Astrocyte (in vitro differentiated cells and primary cell): ENCODE data around the gene HACD4. TPM values are rescaled to one million over a fixed set of nuclear protein-coding genes. Genes with fewer than 3 reads are reported as not detected.
"Not testable (repeated sequence)": the region's sequence is repeated elsewhere in the genome, so short reads cannot be mapped to it uniquely, and the experiment has no call there.

ENCODE experiments used
- DNase-seq: peaks from one replicate; pipeline ENCODE4 v3.0.0-alpha.2; 2010; ENCODE audit warnings: low read depth
- FAIRE-seq: peaks from 2 replicates; lab custom pipeline; 2011; peaks lifted over from hg19 to GRCh38; lab: Jason Lieb, UNC
- H2AFZ ChIP-seq: 2 replicates; pipeline ENCODE4 v1.6.0; 2012; ENCODE audit warnings: low read depth, low read length, inconsistent platforms
- H3K27ac ChIP-seq: 2 replicates; pipeline ENCODE4 v1.5.1; 2011; ENCODE audit warnings: low read depth, low read length, inconsistent platforms
- H3K27me3 ChIP-seq: 2 replicates; pipeline ENCODE4 v1.6.0; 2011; ENCODE audit warnings: low read length, inconsistent platforms; ENCODE audit not compliant: insufficient read depth
- H3K36me3 ChIP-seq: 2 replicates; pipeline ENCODE4 v1.5.1; 2011; ENCODE audit warnings: low read length, inconsistent platforms; ENCODE audit not compliant: insufficient read depth
- H3K4me1 ChIP-seq: 2 replicates; pipeline ENCODE4 v1.5.1; 2011; ENCODE audit warnings: low read length, inconsistent platforms; ENCODE audit not compliant: insufficient read depth
- H3K4me2 ChIP-seq: 2 replicates; pipeline ENCODE4 v1.6.0; 2012; ENCODE audit warnings: low read length, inconsistent platforms
- H3K4me3 ChIP-seq: 2 replicates; pipeline ENCODE4 v1.5.1; 2011; ENCODE audit warnings: low read depth, mild to moderate bottlenecking, low read length, inconsistent platforms; ENCODE audit not compliant: insufficient read depth
- H3K79me2 ChIP-seq: 2 replicates; pipeline ENCODE4 v1.6.0; 2012; ENCODE audit warnings: mild to moderate bottlenecking, low read length, inconsistent platforms; ENCODE audit not compliant: insufficient read depth
- H3K9ac ChIP-seq: 2 replicates; pipeline ENCODE4 v1.6.0; 2012; ENCODE audit warnings: mild to moderate bottlenecking, low read length, inconsistent platforms
- H3K9me3 ChIP-seq: 2 replicates; pipeline ENCODE4 v1.5.1; 2012; ENCODE audit warnings: low read depth, mild to moderate bottlenecking, low read length, inconsistent platforms; ENCODE audit not compliant: insufficient read depth
- H4K20me1 ChIP-seq: 2 replicates; pipeline ENCODE4 v1.6.0; 2012; ENCODE audit warnings: low read length, inconsistent platforms; ENCODE audit not compliant: insufficient read depth
- H3K27ac Mint-ChIP-seq: one replicate; pipeline ENCODE4 v1.8.0; 2021; ENCODE audit warnings: mild to moderate bottlenecking, mixed read lengths; ENCODE audit not compliant: unreplicated experiment
- H3K27me3 Mint-ChIP-seq: one replicate; pipeline ENCODE4 v1.8.0; 2021; ENCODE audit warnings: low read depth, mixed read lengths; ENCODE audit not compliant: unreplicated experiment
- H3K36me3 Mint-ChIP-seq: one replicate; pipeline ENCODE4 v1.8.0; 2021; ENCODE audit warnings: low read depth, mixed read lengths; ENCODE audit not compliant: unreplicated experiment
- H3K4me1 Mint-ChIP-seq: one replicate; pipeline ENCODE4 v1.8.0; 2021; ENCODE audit warnings: low read depth, mixed read lengths; ENCODE audit not compliant: unreplicated experiment
- H3K4me3 Mint-ChIP-seq: one replicate; pipeline ENCODE4 v1.8.0; 2021; ENCODE audit warnings: mild to moderate bottlenecking, moderate library complexity, mixed read lengths; ENCODE audit not compliant: unreplicated experiment
- H3K9me3 Mint-ChIP-seq: one replicate; pipeline ENCODE4 v1.8.0; 2021; ENCODE audit warnings: mild to moderate bottlenecking, mixed read lengths; ENCODE audit not compliant: unreplicated experiment
- EZH2 ChIP-seq: IDR thresholded peaks from 2 replicates; pipeline ENCODE4 v1.6.1; 2012; ENCODE audit warnings: mild to moderate bottlenecking, low read length, inconsistent platforms; ENCODE audit not compliant: insufficient read depth
- total RNA-seq: library from RNA; stranded (reverse); gene quantifications from 2 replicates; pipeline ENCODE4 v1.2.1, GENCODE V29; 2021
- TF ChIP-seq, protein P1 (sequence below): IDR thresholded peaks from 2 replicates; pipeline ENCODE4 v1.5.1; 2011; ENCODE audit warnings: low read depth, mild to moderate bottlenecking, inconsistent platforms, low read length, moderate library complexity; ENCODE audit not compliant: insufficient read depth

Gene HACD4
- total RNA-seq, 1 donor from 2014 or later = 2.1 TPM

DNA sequence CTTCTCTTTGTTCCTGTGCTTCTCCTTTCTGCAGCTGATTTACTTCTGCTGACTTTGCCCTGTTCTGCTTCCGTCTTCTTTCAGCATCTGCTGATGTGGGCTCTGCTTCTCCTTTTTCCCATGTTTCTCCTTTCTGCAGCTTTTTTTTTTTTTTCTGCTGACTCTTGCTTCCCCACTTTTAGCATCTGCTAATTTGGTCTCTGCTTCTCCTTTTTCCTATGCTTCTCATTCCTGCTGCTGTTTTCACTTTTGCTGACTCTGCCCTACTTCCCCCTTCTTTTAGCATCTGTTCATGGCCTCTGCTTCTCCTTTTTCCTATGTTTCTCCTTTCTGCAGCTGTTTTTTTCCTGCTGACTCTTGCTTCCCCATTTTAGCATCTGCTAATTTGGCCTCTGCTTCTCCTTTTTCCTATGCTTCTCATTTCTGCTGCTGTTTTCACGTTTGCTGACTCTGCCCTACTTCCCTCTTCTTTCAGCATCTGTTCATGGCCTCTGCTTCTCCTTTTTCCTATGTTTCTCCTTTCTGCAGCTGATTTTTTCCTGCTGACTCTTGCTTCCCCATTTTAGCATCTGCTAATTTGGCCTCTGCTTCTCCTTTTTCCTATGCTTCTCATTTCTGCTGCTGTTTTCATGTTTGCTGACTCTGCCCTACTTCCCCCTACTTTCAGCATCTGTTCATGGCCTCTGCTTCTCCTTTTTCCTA, 58.0 kb downstream of the HACD4 start:
- H3K4me3 ChIP-seq, H3K27me3 ChIP-seq, H3K4me1 ChIP-seq, H3K9ac ChIP-seq, H3K9me3 ChIP-seq, H3K4me1 Mint-ChIP-seq, DNase-seq, H3K79me2 ChIP-seq, H3K27me3 Mint-ChIP-seq, H3K36me3 ChIP-seq, H4K20me1 ChIP-seq, H3K27ac Mint-ChIP-seq, H3K27ac ChIP-seq, FAIRE-seq, H3K9me3 Mint-ChIP-seq, H3K4me3 Mint-ChIP-seq, H3K4me2 ChIP-seq, H2AFZ ChIP-seq: not testable (repeated sequence)
- peaks cover 17% of the 10 kb centered on the region for H3K36me3 Mint-ChIP-seq

DNA sequence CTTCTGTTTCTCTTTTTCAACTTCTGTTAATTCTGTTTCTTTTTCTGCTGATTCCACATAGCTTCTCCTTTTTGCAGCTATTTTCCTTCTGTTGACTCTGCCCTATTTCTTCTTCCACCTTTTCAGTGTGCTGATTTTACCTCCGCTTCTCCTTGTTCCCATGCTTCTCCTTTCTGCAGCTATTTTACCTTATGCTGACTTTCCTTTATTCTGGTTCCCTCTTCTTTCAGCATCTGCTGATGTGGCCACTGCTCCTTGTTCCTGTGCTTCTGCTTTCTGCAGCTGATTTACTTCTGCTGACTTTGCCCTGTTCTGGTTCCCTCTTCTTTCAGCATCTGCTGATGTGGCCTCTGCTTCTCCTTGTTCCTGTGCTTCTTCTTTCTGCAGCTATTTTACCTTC, 58.8 kb downstream of the HACD4 start:
- H3K27me3 ChIP-seq = no peaks in the 10 kb centered on the region
- no peak overlapping the region for H3K4me3 ChIP-seq
- no peak for FAIRE-seq
- DNase-seq = no peak
- no peak for TF ChIP-seq EZH2
- TF ChIP-seq, protein P1, sequence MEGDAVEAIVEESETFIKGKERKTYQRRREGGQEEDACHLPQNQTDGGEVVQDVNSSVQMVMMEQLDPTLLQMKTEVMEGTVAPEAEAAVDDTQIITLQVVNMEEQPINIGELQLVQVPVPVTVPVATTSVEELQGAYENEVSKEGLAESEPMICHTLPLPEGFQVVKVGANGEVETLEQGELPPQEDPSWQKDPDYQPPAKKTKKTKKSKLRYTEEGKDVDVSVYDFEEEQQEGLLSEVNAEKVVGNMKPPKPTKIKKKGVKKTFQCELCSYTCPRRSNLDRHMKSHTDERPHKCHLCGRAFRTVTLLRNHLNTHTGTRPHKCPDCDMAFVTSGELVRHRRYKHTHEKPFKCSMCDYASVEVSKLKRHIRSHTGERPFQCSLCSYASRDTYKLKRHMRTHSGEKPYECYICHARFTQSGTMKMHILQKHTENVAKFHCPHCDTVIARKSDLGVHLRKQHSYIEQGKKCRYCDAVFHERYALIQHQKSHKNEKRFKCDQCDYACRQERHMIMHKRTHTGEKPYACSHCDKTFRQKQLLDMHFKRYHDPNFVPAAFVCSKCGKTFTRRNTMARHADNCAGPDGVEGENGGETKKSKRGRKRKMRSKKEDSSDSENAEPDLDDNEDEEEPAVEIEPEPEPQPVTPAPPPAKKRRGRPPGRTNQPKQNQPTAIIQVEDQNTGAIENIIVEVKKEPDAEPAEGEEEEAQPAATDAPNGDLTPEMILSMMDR = no peak
- no peaks in the 10 kb centered on the region for H3K4me1 ChIP-seq
- peaks cover 17% of the 10 kb centered on the region for H3K36me3 Mint-ChIP-seq
- H3K27me3 Mint-ChIP-seq = no peaks in the 10 kb centered on the region
- peaks cover 10% of the 10 kb centered on the region for H3K36me3 ChIP-seq
- peaks cover 9% of the 10 kb centered on the region for H4K20me1 ChIP-seq
- no peak overlapping the region for H3K27ac Mint-ChIP-seq
- H3K9me3 ChIP-seq = no peaks in the 10 kb centered on the region
- H3K4me1 Mint-ChIP-seq = no peaks in the 10 kb centered on the region
- H2AFZ ChIP-seq = no peak overlapping the region
- H3K4me3 Mint-ChIP-seq = no peak overlapping the region
- no peak overlapping the region for H3K4me2 ChIP-seq
- peaks cover 4% of the 10 kb centered on the region for H3K9me3 Mint-ChIP-seq
- no peak overlapping the region for H3K9ac ChIP-seq
- H3K79me2 ChIP-seq = no peaks in the 10 kb centered on the region
- no peak overlapping the region for H3K27ac ChIP-seq

DNA sequence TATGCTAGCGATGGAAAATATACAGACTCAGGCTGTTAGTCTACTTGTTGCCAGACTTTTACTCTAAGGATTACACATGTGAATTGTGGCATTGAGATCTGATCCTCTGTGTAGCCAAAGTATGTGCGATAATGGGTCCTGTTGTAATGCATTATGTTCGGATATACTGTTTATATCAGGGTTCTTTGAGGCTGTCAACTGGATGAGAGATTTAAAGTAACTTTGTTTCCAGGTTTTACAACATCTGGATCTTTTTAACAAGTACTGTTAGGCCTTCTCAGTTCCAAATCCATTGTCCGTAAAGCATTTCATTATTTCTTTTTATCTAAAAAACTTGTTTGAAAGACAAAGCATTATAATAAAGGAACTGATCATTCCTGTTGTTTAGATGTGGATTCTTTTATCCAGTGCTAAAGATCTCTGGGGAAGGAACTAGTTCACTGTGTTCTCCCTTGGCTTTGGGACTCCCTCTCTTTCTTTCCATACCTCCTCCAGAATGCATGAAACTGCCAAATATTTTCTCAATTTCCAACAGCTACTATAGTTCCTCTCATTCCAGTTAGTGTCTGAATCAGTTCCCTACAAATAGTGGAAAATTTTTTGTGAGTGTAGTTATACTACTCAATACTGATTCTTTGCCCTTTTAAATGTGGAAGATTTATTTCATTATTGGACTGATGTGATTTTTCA, 68.8 kb downstream of the HACD4 start:
- H3K27me3 Mint-ChIP-seq = no peaks in the 10 kb centered on the region
- Histone ChIP-seq H3K27me3 (no peaks in the 10 kb centered on the region), H3K79me2 (no peaks in the 10 kb centered on the region), H3K4me3 (no peak overlapping the region), H3K27ac (no peak overlapping the region), H3K4me1 (no peaks in the 10 kb centered on the region), H4K20me1 (no peaks in the 10 kb centered on the region), H3K9me3 (no peaks in the 10 kb centered on the region), H3K9ac (no peak overlapping the region), H2AFZ (no peak overlapping the region), H3K4me2 (no peak overlapping the region), H3K36me3 (no peaks in the 10 kb centered on the region)
- no peak for FAIRE-seq
- H3K9me3 Mint-ChIP-seq = no peaks in the 10 kb centered on the region
- no peaks in the 10 kb centered on the region for H3K4me1 Mint-ChIP-seq
- TF ChIP-seq EZH2 = no peak
- TF ChIP-seq, protein P1 = no peak
- no peak for DNase-seq
- no peak overlapping the region for H3K4me3 Mint-ChIP-seq
- peaks cover 13% of the 10 kb centered on the region for H3K36me3 Mint-ChIP-seq
- H3K27ac Mint-ChIP-seq = no peak overlapping the region
